ENCODE results near the gene FSIP2. TPM values are rescaled to one million over a fixed set of nuclear protein-coding genes. Genes with fewer than 3 reads are reported as not detected.

FSIP2 gene, protein sequence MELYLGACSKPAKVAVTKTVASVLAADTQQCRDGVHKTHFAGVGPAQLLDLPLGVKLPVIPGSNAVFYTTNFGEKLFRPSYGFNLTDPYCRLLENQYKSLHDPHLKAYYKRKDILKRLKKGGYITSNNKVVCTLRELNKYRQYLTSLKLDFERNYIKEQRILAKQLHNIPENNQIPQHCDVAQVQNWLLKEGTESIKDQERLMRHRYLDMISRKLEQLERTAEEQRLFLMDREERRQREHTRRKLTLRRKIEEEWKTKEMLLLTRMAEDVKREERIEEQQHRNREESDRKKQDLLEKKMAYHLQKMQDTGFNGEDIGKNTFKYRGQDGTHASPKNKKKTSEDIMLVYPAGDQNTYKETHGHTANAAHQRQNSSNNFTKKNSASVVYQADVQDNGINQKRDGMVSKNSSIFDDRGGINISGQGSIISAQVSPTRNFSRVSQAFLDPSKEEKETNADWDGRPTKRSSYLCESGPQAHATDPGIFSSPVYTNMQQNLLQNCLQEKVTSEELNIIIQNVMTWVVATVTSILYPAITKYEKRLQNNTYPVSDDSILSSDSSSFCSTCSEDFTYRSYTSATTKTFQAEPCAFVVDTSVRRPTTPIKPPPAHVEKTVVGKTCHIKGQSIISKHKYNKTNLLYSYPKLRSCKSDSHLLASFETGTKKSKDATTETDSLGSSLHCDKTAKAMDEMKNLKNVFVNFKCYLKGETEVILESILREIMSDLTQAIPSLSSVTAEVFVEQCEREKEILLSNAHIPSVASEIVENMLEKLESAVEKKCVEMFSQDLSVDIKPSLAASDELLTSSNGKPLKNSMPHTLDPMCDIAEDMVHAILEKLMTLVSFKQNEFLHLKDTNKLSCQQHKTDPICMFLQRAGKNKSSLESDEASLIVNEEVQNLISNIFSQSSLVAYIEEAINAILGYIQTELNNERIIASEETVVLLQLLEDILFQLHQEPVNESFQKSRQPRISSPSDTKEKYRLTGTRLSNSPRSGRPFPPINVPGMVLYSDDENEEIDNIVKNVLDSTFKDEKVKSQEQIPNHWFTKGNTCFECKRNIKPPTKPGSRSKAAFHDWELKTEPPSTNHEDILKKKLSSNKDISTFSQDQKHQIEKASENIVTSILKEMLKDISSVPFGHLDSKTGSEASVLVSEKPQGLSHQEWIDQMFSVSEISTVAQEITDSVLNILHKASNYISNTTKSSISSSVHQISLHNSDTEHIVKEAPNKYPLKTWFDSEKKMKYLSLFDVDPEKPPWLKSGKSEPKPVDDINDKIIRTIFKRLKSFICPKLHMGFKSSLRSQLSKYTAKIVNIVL (N-terminal part only)
- total RNA-seq = not detected

DNA sequence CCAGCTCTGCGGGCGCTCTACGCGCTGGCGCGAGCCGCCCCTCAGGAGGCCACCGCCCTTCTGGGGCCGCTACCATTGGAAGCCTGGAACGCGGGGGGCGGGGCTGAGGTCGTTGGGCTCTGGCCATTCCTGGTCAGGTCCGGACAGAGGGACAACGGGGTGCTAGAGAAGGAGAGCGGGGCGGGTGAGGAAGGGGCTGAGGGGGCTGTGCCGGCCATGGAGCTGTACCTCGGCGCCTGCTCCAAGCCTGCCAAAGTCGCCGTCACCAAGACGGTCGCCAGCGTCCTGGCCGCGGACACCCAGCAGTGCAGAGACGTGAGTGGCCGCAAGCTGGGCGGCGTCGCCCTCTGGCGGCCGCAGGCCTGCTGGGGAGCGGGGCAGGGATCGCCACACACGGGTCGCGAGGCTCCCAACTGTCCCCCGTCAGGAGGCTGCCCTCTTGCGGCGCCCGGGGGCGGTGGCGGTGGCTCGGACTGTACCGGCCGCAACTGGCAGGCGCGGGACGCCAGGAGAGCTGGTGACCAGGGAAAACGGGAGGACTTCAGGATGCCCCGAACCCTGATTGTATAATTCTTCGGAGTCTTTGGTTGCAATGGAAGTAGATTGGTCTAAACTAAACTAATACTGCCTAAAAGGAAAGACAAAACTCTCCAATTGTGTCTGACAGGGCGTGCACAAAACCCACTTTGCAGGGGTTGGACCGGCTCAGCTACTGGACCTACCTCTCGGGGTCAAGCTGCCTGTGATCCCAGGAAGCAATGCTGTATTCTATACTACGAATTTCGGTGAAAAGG, at the start of gene FSIP2:
Gene FSIP2 (plus strand): TSS at position 126 of the 794 bp plus-strand sequence. CDS start 91 bp downstream, at position 217.
- peak; percentile 62 for DNase-seq
- H3K9me3 Mint-ChIP-seq = peaks cover 8% of the 10 kb centered on the region
- H3K4me3 Mint-ChIP-seq = no peak within 1 kb of the TSS
- H3K27me3 Mint-ChIP-seq = peaks cover 29% of the 10 kb centered on the region
- no peaks in the 10 kb centered on the region for H3K4me1 Mint-ChIP-seq
- H3K36me3 Mint-ChIP-seq = no peaks in the 10 kb centered on the region
- no peak within 1 kb of the TSS for H3K27ac Mint-ChIP-seq

DNA sequence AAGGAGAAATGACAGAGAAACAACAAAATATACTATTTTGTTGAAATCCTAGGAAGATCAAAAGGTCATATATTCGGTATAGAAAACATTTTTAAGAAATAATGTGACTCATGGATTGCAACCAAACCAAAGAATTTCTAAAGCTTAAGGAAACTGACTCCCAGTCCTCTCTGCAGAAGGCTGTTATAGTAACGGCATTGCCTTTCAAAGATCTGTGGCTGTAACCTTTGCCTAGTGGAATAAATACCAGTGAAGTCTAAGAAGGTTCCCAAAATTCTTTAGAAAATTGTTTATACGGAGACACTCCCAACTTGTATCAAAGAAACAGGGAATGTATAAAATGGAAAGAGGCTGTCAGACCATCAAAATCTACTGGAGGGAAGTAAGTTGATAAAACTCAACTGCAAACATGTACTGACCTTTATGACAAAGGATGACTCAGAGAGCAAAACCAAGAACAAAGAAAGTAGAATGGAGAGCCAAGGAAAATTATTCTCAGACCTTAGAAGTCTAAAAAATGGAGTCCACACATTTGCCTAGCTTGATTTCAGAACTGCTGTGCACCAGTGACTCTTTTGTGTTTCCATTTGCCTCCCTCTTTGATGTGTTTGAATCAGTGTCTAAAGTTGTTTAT, 48.6 kb upstream of the FSIP2 start:
- Mint-ChIP-seq H3K9me3 (peaks cover 5% of the 10 kb centered on the region), H3K36me3 (no peaks in the 10 kb centered on the region), H3K4me3 (no peak overlapping the region), H3K27ac (no peak overlapping the region), H3K4me1 (no peaks in the 10 kb centered on the region), H3K27me3 (no peaks in the 10 kb centered on the region)
- no peak for DNase-seq

DNA sequence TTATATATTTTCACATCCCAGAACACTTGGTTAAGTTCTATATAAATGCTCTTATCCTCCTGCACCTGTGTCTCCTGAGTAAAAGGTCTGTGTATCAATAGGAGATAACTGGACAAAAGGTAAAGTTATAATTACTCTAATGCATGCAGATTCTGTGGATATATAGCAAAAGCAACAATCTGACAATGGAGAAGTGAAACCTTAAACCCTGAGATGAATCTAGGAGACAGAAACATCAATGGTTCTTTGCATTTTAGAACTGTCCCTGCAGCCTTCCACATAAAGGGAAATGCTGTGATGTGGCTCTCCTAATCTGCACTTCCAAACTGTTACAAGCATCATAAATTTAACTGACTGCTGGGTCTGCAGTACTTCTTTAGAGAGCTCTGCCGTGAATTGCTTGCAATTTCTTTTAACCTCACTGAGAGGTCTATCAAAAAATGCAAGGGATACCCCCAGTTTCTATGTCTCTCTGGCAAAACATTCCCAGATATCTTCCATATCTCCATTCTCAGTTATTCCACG, 42.8 kb upstream of the FSIP2 start:
- no peaks in the 10 kb centered on the region for H3K36me3 Mint-ChIP-seq
- H3K27me3 Mint-ChIP-seq = no peaks in the 10 kb centered on the region
- H3K4me3 Mint-ChIP-seq = no peak overlapping the region
- DNase-seq = no peak
- no peaks in the 10 kb centered on the region for H3K4me1 Mint-ChIP-seq
- no peak overlapping the region for H3K27ac Mint-ChIP-seq
- H3K9me3 Mint-ChIP-seq = peaks cover 1% of the 10 kb centered on the region

DNA sequence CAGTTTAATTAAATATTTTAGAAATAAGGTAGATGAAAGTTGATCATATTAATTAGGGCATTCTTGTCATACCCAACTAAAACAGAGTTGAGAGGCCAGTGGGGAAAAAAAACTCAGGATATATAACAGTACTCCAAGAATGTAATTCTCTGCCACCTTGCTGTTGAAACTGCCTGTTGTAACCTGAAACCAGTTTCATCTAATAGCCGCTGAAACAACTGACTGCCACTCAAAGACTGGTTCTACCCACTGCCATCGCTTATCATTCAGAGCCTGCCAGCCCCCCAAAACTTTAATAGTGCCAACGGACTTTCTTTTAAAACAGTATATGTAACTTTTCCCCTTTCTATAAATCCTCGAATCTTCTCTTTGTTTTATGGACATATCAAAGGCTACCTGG, 37.7 kb upstream of the FSIP2 start:
- Mint-ChIP-seq H3K4me3 (no peak overlapping the region), H3K9me3 (no peaks in the 10 kb centered on the region), H3K36me3 (no peaks in the 10 kb centered on the region), H3K4me1 (no peaks in the 10 kb centered on the region), H3K27me3 (no peaks in the 10 kb centered on the region), H3K27ac (no peak overlapping the region)
- DNase-seq = no peak

DNA sequence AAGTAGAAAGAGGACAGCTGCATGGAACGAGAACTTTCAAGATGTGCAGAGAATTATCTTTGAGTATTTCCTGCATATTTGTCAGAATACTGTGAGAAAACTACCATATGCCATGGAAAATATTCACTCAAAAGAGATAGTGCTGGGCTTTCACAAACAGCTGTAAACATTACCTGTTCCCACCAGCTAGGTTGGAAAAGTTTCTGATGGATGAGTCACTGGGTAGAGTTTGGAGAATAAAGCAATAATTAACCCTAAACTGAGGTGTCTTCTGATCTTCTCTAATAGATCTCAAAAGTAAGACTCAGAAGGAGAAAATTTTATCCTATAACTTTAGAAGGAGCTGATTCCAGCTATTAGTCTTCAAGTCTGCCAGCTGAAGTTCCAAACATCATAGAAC, 3.9 kb upstream of the FSIP2 start:
- peaks cover 24% of the 10 kb centered on the region for H3K27me3 Mint-ChIP-seq
- no peak overlapping the region for H3K4me3 Mint-ChIP-seq
- H3K9me3 Mint-ChIP-seq = peaks cover 8% of the 10 kb centered on the region
- no peak for DNase-seq
- no peaks in the 10 kb centered on the region for H3K36me3 Mint-ChIP-seq
- H3K27ac Mint-ChIP-seq = no peak overlapping the region
- H3K4me1 Mint-ChIP-seq = no peaks in the 10 kb centered on the region

DNA sequence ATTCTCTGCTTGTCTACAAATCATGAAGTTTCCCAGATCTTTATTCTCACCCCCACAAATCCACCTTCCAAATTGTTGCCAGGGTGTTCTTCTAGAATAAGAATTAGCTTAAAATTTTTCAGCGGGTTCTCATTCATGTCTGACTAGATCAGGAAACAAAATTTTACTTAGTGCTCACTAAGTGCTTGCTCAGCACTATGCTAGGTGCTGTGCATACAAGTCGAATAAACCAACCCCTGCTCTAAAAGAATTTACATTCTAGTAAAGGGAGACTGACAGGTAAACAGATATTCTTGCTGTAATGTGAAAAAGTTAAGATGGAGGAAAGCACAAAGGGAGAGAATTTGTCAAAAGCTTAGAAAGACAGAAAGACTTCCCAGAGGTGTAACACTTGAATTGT, 2.4 kb upstream of the FSIP2 start:
- Mint-ChIP-seq H3K4me1 (no peaks in the 10 kb centered on the region), H3K27me3 (peaks cover 29% of the 10 kb centered on the region), H3K9me3 (peaks cover 8% of the 10 kb centered on the region), H3K4me3 (no peak overlapping the region), H3K27ac (no peak overlapping the region), H3K36me3 (no peaks in the 10 kb centered on the region)
- no peak for DNase-seq

DNA sequence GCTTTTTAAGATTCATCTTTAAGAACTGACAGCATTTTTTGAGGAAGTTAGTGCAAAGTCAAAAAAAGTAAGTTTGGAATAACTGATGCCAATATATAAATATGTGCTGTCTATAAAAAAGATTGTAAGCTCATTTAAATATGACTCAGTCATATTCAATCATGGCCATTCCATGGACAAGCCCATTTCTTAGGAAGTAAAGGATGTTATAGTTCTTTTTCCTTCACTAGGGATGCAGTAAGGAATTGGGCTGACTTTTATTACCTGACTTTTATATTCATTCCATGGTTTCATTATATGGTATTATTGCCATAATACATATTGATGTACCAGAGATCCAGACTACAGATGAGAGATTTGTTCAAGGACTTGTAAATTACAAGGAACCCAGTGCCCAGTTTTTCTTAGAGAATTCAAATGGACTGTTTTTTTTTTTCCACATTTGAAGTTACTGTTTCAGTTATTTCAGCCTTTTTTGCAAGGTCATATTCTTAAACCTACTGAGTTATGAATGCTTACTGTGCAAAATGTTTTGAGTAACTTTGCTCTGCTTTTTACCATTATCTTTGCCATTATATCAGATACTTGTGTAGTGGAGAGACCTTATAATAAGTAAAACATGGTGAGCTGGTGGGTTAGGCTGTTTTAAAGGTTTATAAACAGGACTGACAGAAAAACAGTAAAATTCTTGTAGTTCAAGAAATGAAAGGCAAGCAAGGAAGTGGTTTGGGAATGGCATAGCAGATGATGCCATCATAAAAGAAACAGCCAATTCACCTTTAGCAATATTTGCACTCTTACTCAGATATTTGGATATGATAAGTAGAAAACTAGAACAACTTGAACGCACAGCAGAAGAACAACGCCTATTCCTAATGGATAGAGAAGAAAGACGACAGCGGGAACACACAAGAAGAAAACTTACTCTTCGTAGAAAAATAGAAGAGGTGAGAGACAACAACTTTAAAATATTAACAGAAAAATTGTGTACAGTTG, 7.6 kb downstream of the FSIP2 start:
- peaks cover 2% of the 10 kb centered on the region for H3K9me3 Mint-ChIP-seq
- H3K27ac Mint-ChIP-seq = no peak overlapping the region
- no peak overlapping the region for H3K4me3 Mint-ChIP-seq
- H3K4me1 Mint-ChIP-seq = no peaks in the 10 kb centered on the region
- DNase-seq = no peak
- H3K27me3 Mint-ChIP-seq = no peaks in the 10 kb centered on the region
- no peaks in the 10 kb centered on the region for H3K36me3 Mint-ChIP-seq

DNA sequence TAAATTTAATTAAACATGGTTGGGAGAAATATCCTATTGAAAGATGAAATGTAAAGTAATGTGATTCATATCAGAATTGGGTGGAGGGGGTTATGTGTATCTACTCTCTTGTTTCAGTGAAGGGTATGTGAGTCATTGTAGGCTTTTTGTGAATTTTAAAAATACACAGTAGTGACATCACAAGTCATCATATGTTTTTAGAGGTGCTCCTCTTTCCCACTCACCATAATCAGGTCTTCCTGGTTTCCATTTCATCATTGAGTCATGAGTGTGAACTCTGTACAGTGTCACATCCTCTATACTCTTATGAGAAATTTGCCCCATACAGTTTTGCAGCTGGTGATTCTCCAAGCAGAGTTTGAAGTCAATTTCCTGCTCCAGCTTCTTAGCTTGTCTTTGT, 18.8 kb downstream of the FSIP2 start:
- no peak for DNase-seq
- no peaks in the 10 kb centered on the region for H3K4me1 Mint-ChIP-seq
- H3K9me3 Mint-ChIP-seq = peaks cover 14% of the 10 kb centered on the region
- H3K4me3 Mint-ChIP-seq = no peak overlapping the region
- no peaks in the 10 kb centered on the region for H3K27me3 Mint-ChIP-seq
- H3K36me3 Mint-ChIP-seq = no peaks in the 10 kb centered on the region
- no peak overlapping the region for H3K27ac Mint-ChIP-seq

DNA sequence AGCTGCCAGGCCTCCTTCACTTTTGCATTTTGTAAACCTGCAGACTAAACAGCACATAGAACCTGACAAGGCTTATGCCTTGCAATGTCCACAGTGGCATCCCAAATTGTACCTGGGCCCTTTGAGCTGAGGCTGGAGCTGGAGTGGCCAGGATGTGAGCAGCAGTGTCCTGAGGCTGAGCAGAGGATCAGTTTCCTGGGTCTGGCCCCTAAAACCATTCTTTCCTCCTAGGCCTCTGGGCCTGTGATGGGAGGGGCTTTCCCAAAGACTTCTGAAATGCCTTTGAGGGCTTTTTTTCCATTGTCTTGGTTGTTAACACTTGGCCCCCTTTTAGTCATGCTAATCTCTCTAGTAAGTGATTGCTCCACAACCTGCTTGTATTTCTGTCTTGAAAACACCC, 32.8 kb downstream of the FSIP2 start:
- Mint-ChIP-seq H3K9me3 (peaks cover 53% of the 10 kb centered on the region), H3K4me3 (no peak overlapping the region), H3K27ac (no peak overlapping the region), H3K36me3 (peaks cover 3% of the 10 kb centered on the region), H3K27me3 (no peaks in the 10 kb centered on the region), H3K4me1 (no peaks in the 10 kb centered on the region)
- DNase-seq = no peak

DNA sequence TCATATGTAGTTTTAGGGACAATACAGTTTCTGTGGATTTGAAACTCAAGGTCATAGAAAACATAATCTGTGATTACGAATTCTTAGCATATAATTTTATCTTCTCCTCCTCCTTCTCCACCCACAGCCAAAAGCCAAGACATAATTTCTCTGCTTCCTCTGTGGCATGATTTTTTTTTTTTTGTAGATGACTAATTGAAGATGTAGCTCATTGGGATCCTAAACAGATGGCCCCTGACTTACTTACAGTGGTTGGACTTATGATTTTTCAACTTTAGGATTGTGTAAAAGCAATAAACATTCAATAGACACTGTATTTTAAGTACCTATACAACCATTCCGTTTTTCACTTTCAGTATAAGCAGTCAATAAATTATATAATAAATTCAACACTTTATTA, 42.3 kb downstream of the FSIP2 start:
- Mint-ChIP-seq H3K9me3 (peaks cover 3% of the 10 kb centered on the region), H3K27me3 (no peaks in the 10 kb centered on the region), H3K36me3 (no peaks in the 10 kb centered on the region), H3K27ac (no peak overlapping the region), H3K4me3 (no peak overlapping the region), H3K4me1 (no peaks in the 10 kb centered on the region)
- no peak for DNase-seq

DNA sequence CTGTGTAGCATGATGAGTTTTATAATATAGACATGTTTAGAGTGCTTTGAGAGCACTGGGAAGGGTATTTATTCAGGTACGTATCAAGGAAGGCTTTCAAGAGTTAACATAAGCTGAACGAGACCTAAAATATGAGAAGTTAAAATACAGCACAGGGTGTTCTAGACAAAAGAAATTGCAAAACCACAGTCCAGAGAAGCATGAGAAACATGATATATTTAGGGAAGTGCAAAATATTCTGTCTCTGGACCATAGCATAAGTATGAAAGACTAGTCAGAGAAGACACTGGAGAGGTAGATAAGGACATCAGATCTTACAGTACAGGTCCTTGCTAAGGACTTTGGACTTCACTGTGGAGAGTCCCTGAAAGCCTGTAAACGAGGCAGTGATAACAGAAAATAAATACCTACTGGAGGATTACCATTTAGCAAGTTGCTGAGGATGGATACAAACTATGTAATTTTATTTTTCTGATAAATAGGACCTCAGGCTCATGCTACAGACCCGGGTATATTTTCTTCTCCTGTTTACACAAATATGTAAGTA, 43.7 kb downstream of the FSIP2 start:
- H3K4me1 Mint-ChIP-seq = no peaks in the 10 kb centered on the region
- no peaks in the 10 kb centered on the region for H3K36me3 Mint-ChIP-seq

DNA sequence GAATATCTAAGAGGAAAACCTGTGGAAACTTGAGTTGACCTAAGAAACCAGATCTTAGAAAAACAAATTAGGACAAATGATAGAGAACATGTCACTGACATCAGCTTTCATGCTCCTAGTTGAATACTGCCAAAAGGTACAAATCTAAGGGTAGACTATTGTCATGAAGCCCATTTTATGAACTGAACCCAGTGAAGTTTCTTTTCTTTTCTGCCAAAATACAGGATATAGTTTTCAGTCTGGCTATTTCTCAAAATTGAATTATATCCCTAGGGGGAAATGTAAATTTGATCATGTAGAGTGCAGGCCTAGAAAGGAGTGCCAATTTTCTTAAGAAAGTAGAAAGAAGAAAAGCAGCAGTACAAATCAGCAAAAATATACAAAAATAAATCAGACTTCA, 46.6 kb downstream of the FSIP2 start:
- no peak for DNase-seq
- no peak overlapping the region for H3K27ac Mint-ChIP-seq

More for the DNA sequence above, 43.7 kb downstream of the FSIP2 start:
- DNase-seq = no peak
- Mint-ChIP-seq H3K27me3 (no peaks in the 10 kb centered on the region), H3K27ac (no peak overlapping the region), H3K4me3 (no peak overlapping the region), H3K9me3 (no peaks in the 10 kb centered on the region)

More for the DNA sequence above, 46.6 kb downstream of the FSIP2 start:
- Mint-ChIP-seq H3K4me3 (no peak overlapping the region), H3K27me3 (no peaks in the 10 kb centered on the region), H3K9me3 (no peaks in the 10 kb centered on the region), H3K4me1 (no peaks in the 10 kb centered on the region), H3K36me3 (no peaks in the 10 kb centered on the region)
